ENCODE results near the gene ZNF213.

- TF ChIP-seq, protein P1, sequence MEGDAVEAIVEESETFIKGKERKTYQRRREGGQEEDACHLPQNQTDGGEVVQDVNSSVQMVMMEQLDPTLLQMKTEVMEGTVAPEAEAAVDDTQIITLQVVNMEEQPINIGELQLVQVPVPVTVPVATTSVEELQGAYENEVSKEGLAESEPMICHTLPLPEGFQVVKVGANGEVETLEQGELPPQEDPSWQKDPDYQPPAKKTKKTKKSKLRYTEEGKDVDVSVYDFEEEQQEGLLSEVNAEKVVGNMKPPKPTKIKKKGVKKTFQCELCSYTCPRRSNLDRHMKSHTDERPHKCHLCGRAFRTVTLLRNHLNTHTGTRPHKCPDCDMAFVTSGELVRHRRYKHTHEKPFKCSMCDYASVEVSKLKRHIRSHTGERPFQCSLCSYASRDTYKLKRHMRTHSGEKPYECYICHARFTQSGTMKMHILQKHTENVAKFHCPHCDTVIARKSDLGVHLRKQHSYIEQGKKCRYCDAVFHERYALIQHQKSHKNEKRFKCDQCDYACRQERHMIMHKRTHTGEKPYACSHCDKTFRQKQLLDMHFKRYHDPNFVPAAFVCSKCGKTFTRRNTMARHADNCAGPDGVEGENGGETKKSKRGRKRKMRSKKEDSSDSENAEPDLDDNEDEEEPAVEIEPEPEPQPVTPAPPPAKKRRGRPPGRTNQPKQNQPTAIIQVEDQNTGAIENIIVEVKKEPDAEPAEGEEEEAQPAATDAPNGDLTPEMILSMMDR (IDR thresholded peaks at IDR 0.05; ENCODE audit: low read length), result no peak
- no peak for TF ChIP-seq EZH2 (optimal IDR thresholded peaks at IDR 0.05; ENCODE audit: low read depth, low read length)
These were observed 54.3 kb downstream of the ZNF213 start for GRCh38 chr16:3188925-3189825.
